ENCODE data around the gene UGGT1. TPM values are rescaled to one million over a fixed set of nuclear protein-coding genes. Genes with fewer than 3 reads are reported as not detected.

UGGT1 gene
- total RNA-seq, 1 donor from 2014 or later: 47.1 TPM

GRCh38 chr2:128217671-128218070, 126.7 kb downstream of the UGGT1 start:
- Mint-ChIP-seq H3K4me1 (ENCODE audit: low read depth) (no peaks in the 10 kb centered on the region), H3K36me3 (ENCODE audit: low read depth) (no peaks in the 10 kb centered on the region), H3K27ac (ENCODE audit: unreplicated experiment) (no peak overlapping the region), H3K4me3 (ENCODE audit: unreplicated experiment) (no peak overlapping the region), H3K9me3 (ENCODE audit: low read depth) (no peaks in the 10 kb centered on the region), H3K27me3 (ENCODE audit: low read depth) (peaks cover 2% of the 10 kb centered on the region)
- DNase-seq (ENCODE audit: low spot score): no peak
- no peak for TF ChIP-seq CTCF (IDR thresholded peaks at IDR 0.05)

DNA sequence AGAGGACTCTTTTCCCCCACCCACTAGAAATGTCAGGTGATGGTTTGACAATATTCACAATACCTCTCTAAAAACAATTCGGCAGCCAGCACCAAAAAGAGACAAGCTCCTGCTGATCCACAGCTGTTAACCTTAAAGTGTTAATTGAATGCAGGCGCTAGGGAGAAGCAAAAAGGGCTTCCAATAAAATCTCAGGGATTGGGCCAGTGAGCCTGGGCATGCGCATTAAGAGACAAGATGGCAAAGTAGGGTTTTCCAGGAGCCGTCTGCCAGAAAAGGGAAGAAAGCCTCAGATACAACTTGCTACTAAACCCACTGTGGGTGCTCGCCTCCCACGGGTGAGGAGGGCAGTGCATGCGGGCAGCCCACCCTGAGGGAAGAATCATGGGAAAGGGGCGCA, 128.9 kb downstream of the UGGT1 start:
- Mint-ChIP-seq H3K4me3 (ENCODE audit: unreplicated experiment) (no peak overlapping the region), H3K36me3 (ENCODE audit: low read depth) (no peaks in the 10 kb centered on the region), H3K27me3 (ENCODE audit: low read depth) (peaks cover 2% of the 10 kb centered on the region), H3K9me3 (ENCODE audit: low read depth) (no peaks in the 10 kb centered on the region), H3K27ac (ENCODE audit: unreplicated experiment) (no peak overlapping the region), H3K4me1 (ENCODE audit: low read depth) (no peaks in the 10 kb centered on the region)
- no peak for DNase-seq (ENCODE audit: low spot score)
- TF ChIP-seq CTCF (IDR thresholded peaks at IDR 0.05): no peak

- H3K4me3 Mint-ChIP-seq (ENCODE audit: unreplicated experiment): no peak overlapping the region
- no peaks in the 10 kb centered on the region for H3K9me3 Mint-ChIP-seq (ENCODE audit: low read depth)
- H3K36me3 Mint-ChIP-seq (ENCODE audit: low read depth): no peaks in the 10 kb centered on the region
- no peak for DNase-seq (ENCODE audit: low spot score)
- H3K4me1 Mint-ChIP-seq (ENCODE audit: low read depth): peaks cover 3% of the 10 kb centered on the region
- no peak for TF ChIP-seq CTCF (IDR thresholded peaks at IDR 0.05)
- H3K27ac Mint-ChIP-seq (ENCODE audit: unreplicated experiment): no peak overlapping the region
- no peaks in the 10 kb centered on the region for H3K27me3 Mint-ChIP-seq (ENCODE audit: low read depth)
Measured at GRCh38 chr2:128227862-128228261, 136.9 kb downstream of the UGGT1 start.

GRCh38 chr2:128228894-128229293, 137.9 kb downstream of the UGGT1 start:
- peak overlapping the region; percentile 51 for H3K27ac Mint-ChIP-seq (ENCODE audit: unreplicated experiment)
- no peak for TF ChIP-seq CTCF (IDR thresholded peaks at IDR 0.05)
- DNase-seq (ENCODE audit: low spot score): no peak
- no peaks in the 10 kb centered on the region for H3K36me3 Mint-ChIP-seq (ENCODE audit: low read depth)
- H3K4me3 Mint-ChIP-seq (ENCODE audit: unreplicated experiment): no peak overlapping the region
- H3K9me3 Mint-ChIP-seq (ENCODE audit: low read depth): no peaks in the 10 kb centered on the region
- peaks cover 6% of the 10 kb centered on the region for H3K4me1 Mint-ChIP-seq (ENCODE audit: low read depth)
- H3K27me3 Mint-ChIP-seq (ENCODE audit: low read depth): no peaks in the 10 kb centered on the region

DNA sequence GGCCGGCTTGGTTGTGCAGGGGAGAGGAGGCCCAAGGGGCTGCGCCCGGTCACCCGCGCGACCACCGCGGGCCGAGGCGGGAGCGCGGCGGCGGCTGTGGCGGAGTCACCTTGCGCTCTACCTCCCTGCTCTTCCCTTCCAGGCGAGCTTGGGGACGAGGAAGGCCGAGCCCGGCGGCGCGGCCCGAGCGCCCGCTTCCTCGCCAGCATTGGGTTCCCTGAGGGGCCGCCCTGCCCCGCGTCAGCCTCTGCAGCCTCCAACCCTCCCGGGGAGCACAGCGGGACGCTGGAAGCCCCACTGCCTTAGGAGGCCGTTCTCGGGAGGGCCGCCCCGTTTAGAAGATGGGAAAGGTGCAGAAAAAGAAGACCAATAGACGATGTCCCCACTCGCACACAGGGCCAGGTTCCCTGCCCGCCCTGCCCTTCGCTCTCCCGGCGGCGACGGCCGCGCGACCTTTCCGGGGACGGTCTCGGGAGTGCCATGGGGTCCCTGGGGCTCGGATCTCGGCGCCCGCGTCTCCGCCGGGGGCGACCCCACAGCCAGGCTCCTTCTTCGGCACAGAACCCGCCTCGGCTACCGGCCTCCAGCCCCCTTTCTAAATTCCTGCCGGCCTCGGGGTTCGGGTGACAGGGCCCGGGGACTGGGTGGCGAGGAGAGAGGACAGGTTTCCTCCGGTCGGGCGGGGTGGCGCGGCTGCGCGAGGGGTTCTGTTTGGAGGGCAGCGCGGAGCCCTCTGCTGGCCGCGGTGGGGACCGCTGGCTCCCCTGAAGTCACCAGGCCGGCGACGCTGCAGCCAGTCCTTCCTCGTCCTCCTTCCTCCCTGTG, 142.2 kb downstream of the UGGT1 start:
- DNase-seq (ENCODE audit: low spot score): no peak
- H3K27me3 Mint-ChIP-seq (ENCODE audit: low read depth): no peaks in the 10 kb centered on the region

More for the DNA sequence above, 142.2 kb downstream of the UGGT1 start:
- Mint-ChIP-seq H3K4me1 (ENCODE audit: low read depth) (peaks cover 26% of the 10 kb centered on the region), H3K36me3 (ENCODE audit: low read depth) (no peaks in the 10 kb centered on the region), H3K9me3 (ENCODE audit: low read depth) (no peaks in the 10 kb centered on the region), H3K27ac (ENCODE audit: unreplicated experiment) (peak overlapping the region; percentile 45), H3K4me3 (ENCODE audit: unreplicated experiment) (peak overlapping the region; percentile 73)
- peak; percentile 91 for TF ChIP-seq CTCF (IDR thresholded peaks at IDR 0.05)
